Astrocyte of the hippocampus (primary cell): Measurements from ENCODE around the gene ZBTB25.

Experiments used
- DNase-seq: peaks from one replicate; pipeline ENCODE4 v3.0.0; 2011; ENCODE audit warnings: low read depth, low spot score

ZBTB25 gene

GRCh38 chr14:64476438-64476837, 27.2 kb downstream of the ZBTB25 start:
- DNase-seq: no peak

- DNase-seq: no peak
Measured at GRCh38 chr14:64475585-64476273, 27.9 kb downstream of the ZBTB25 start.

DNA sequence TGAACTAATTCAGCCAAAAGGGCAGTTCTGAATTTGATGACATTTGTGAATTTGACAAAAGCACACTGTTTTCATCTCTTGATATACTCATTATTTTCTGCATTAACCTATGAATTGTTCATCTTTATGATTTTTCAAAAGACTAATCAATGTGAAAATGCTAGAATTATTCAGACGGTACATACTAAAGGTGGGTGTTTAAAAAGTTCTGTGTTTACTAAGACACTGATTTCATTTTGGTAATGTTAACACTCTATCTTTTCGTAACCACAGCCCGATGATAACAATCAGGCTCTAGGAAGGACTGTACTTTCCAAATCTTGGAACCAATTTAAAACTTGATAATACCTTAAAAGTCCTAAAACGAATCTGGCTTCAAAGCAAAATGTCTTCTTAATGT, 28.9 kb downstream of the ZBTB25 start:
- no peak for DNase-seq

- no peak for DNase-seq
Measured at GRCh38 chr14:64474041-64474440, 29.6 kb downstream of the ZBTB25 start.

GRCh38 chr14:64468451-64468850, 35.2 kb downstream of the ZBTB25 start:
- no peak for DNase-seq

GRCh38 chr14:64467566-64467965, 36.1 kb downstream of the ZBTB25 start:
- no peak for DNase-seq

DNA sequence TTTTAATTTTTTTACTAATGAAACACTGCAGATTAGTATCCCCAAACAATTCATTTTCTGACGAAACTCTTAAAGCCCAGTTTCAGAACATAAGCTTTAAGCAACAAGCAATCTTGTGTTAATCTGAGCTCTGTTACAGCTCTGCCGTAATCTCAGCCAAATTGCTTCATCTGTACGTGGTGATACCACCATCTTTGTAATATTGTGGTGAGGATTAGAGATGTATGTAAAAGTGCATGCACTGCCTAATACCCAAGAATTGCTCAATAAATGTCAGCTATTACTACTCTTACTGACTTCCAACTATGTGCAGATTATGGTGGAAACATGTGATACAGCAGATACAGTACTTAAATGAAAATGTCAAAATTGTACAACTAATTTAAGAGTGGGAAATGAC, 36.5 kb downstream of the ZBTB25 start:
- no peak for DNase-seq

GRCh38 chr14:64465831-64466554, 37.6 kb downstream of the ZBTB25 start:
- DNase-seq: peak; percentile 77

DNA sequence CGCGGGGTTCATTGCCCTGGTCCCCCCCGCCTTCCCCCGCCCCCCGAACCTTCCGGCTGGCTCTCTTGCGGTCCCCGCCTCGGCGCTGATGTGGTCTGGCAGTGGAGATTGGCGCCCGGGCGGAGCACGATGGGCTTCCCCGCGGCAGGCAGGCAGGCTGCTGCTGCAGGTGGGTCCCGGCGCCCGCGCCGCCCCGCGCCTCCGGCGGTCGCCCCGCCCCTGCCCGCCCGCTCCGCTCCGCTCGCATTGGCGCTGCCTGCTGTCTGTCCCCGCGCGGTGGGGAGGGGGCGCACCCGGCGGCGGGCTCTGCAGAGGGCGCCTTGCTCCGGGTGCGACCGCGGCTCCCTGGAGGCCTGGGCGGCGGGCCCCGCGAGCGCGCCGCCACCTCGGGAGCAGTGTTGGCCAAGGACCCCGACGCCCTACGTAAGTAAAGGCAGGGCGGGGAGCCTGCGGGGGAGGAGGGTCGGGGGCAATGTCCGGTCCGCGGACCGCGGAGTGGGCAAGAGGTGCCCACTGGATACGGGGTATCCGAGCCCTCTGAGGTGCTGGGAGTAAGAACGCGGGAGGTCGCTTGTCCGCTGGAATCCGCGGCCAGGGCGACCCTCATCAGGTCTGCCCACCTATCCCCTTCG, 38.3 kb downstream of the ZBTB25 start, which contains the start of gene AKAP5:
TSS of gene AKAP5 (plus strand) at position 309 of the 632 bp plus-strand sequence. CDS start 2,896 bp downstream, outside the sequence.
- peak; percentile 92 for DNase-seq

- no peak for DNase-seq
Measured at GRCh38 chr14:64464651-64465050, 39.0 kb downstream of the ZBTB25 start.

GRCh38 chr14:64463873-64464272, 39.8 kb downstream of the ZBTB25 start:
- no peak for DNase-seq

DNA sequence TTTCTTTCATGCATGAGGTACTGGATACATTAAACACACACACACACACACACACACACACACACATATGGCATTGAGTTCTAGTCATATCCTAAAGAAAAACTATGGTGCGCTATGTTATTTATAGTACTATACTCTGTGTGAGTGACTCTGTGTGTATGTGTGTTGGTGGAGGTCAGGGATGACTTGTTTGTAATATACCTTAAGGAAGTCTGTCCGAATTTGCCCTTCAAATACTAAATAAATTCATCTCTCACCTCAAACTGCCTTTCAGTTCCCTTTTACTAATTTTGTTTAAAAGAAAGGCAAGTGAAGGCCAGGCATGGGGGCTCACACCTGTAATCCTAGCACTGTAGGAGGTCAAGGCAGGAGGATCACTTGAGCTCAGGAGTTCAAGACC, 40.4 kb downstream of the ZBTB25 start:
- no peak for DNase-seq

DNA sequence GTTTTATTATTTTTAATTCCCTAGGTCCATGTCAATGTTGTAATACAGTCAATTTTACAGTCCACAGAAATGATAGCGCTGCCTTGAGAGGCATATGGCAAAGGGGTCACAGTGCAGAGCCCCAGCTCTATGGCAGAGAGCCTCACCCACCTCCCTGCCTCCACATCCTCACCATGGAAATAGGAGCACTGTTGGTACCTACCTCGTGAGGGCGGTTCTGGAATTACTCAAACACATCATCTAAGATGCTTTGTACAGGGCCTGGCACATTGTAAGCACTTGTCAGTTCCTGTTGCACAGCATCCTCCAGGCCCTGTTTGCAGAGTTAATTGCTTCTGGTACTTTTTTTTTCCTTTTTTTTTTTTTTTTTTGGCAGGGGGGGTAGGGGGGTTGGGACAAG, 42.4 kb downstream of the ZBTB25 start:
- no peak for DNase-seq

GRCh38 chr14:64459405-64460136, 44.1 kb downstream of the ZBTB25 start:
- DNase-seq: no peak

GRCh38 chr14:64454671-64455070, 49.0 kb downstream of the ZBTB25 start:
- DNase-seq: no peak

DNA sequence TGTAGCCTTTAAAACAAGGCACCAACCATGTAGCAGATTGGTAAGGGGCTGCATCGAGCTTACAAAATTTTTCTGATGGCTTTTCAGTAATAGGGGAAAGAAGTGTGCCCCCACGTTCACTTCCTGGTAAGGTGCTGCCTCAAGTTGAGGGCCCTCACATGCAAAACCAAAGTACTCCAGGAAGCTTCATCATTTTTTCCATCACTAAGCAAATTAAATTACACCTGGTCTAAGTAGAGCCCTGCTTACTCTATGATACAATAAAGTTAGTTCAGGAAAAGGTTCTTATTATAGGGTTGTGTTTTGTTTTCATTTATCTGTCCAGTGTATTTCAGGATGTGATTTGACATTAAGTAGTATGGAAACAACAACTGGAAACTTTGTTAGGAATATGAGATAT, 53.4 kb downstream of the ZBTB25 start:
- no peak for DNase-seq

DNA sequence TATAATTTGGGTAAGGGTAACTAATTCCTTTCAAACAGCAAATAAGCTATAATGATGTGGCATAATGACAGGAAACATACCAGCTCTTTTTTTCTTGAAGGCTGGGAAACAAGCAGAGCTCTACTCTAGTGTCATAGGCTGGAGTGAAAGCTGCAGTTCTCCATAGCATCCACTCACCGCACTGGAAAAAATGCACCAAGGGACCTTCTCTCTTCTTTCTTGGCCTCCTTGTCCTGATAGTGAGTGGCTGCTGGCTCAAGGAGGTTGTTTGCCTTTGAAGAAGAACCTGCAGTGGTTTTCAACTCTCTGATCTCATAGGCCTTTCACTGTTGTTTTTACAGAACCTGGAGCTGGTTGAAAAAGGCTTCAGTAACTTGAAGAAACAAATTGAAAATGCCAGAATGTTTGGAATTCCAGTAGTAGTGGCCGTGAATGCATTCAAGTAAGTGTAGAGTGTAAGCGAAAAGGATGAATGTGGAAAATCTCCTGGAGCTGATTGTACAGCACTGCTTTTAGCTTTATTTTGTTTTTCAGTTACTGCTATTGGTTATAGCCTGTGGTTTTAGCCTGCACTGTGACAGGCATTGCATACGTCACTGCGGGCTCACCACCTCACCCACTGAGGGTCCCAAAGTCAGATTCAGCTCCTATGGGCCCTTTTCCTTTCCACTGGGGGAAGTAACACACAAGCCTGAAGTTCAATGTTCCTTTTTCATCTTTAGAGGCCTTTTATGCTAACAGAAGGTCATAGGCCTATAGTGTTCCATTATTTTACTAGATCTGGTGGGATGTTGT, 55.6 kb downstream of the ZBTB25 start:
- DNase-seq: peak; percentile 84

GRCh38 chr14:64444984-64445845, 58.4 kb downstream of the ZBTB25 start:
- peak; percentile 89 for DNase-seq

DNA sequence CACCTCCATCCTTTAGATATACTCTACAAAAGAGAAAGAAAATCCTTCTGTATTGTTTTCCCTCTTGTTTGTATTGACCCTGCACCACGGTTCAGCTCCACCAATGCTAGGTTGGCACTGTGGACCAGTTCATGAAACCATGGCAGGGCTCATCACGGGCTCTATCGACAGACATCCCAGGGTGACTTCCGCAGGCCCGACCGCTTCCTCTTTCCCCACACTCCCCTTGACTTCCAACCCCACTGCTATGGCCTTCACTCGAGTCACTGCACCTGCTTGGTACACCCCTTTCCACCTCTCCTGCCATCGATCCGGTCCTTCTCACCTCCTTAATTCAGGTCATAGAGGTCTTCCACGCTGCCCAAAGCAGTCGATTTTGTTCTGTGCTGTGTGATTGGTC, 59.5 kb downstream of the ZBTB25 start:
- no peak for DNase-seq

GRCh38 chr14:64442300-64442988, 61.2 kb downstream of the ZBTB25 start:
- no peak for DNase-seq
